MM.1S (cell line): Measurements from ENCODE around the gene OXSR1.
A peak's percentile ranks its signal among the peaks of the same experiment; 100 is the strongest.

Experiments used
- DNase-seq: peaks from one replicate; pipeline ENCODE4 v3.0.0-alpha.2; 2015
- H2AFZ ChIP-seq: fragments of 300-600 bp; sonication (generic); 2 replicates; pipeline ENCODE4 v1.6.0; 2016; ENCODE audit warnings: antibody characterized with exemption, low read length
- H3F3A ChIP-seq: fragments of 300-600 bp; sonication (generic); 2 replicates; pipeline ENCODE4 v1.6.1; 2016; ENCODE audit warnings: mild to moderate bottlenecking, antibody characterized with exemption, low read length, moderate library complexity, mixed read lengths; ENCODE audit not compliant: insufficient read depth
- H3K27ac ChIP-seq: fragments of 300-600 bp; sonication (generic); 2 replicates; pipeline ENCODE4 v1.5.1; 2016; ENCODE audit warnings: mild to moderate bottlenecking, low read length
- H3K27me3 ChIP-seq: fragments of 300-600 bp; sonication (generic); replicated peaks from 2 replicates; pipeline ENCODE4 v1.6.0; 2016; ENCODE audit warnings: low read length; ENCODE audit not compliant: insufficient read depth
- H3K36me3 ChIP-seq: fragments of 300-600 bp; sonication (generic); replicated peaks from 2 replicates; pipeline ENCODE4 v1.6.1; 2016; ENCODE audit warnings: mild to moderate bottlenecking, low read length, mixed read lengths; ENCODE audit not compliant: insufficient read depth
- H3K4me1 ChIP-seq: fragments of 300-600 bp; sonication (generic); 2 replicates; pipeline ENCODE4 v1.6.1; 2016; ENCODE audit warnings: low read length, mixed read lengths
- H3K4me2 ChIP-seq: fragments of 300-600 bp; sonication (generic); 2 replicates; pipeline ENCODE4 v1.6.0; 2016; ENCODE audit warnings: low read depth, low read length
- H3K4me3 ChIP-seq: fragments of 300-600 bp; sonication (generic); 2 replicates; pipeline ENCODE4 v1.5.1; 2016; ENCODE audit warnings: low read length, mixed read lengths
- H3K79me2 ChIP-seq: fragments of 300-600 bp; sonication (generic); 2 replicates; pipeline ENCODE4 v1.6.1; 2016; ENCODE audit warnings: mixed run types, low read length, mixed read lengths
- H3K9ac ChIP-seq: fragments of 300-600 bp; sonication (generic); 2 replicates; pipeline ENCODE4 v1.6.1; 2016; ENCODE audit warnings: low read length, mixed read lengths
- H3K9me2 ChIP-seq: fragments of 300-600 bp; sonication (generic); replicated peaks from 2 replicates; pipeline ENCODE4 v1.6.1; 2016; ENCODE audit warnings: mild to moderate bottlenecking, low read length, mixed read lengths; ENCODE audit not compliant: insufficient read depth
- H3K9me3 ChIP-seq: fragments of 300-600 bp; sonication (generic); replicated peaks from 2 replicates; pipeline ENCODE4 v1.6.1; 2016; ENCODE audit warnings: mild to moderate bottlenecking, low read length, mixed read lengths; ENCODE audit not compliant: insufficient read depth
- H4K20me1 ChIP-seq: fragments of 300-600 bp; sonication (generic); 2 replicates; pipeline ENCODE4 v1.6.1; 2016; ENCODE audit warnings: mild to moderate bottlenecking, low read length, moderate library complexity, mixed read lengths; ENCODE audit not compliant: insufficient read depth
- EZH2 ChIP-seq: fragments of 300-600 bp; sonication (generic); optimal IDR thresholded peaks from 2 replicates; pipeline ENCODE3; 2017; ENCODE audit warnings: low read depth, mild to moderate bottlenecking, antibody characterized with exemption, low read length, mixed read lengths
- EZH2phosphoT487 ChIP-seq: fragments of 300-600 bp; sonication (generic); IDR thresholded peaks from 2 replicates; pipeline ENCODE4 v1.6.1; 2018; ENCODE audit warnings: antibody characterized with exemption, low read length
- TF ChIP-seq, protein P1 (sequence below): fragments of 300-600 bp; sonication (generic); IDR thresholded peaks from 2 replicates; pipeline ENCODE4 v1.5.1; 2016; ENCODE audit warnings: antibody characterized with exemption, low read length, mixed read lengths

The OXSR1 gene

GRCh38 chr3:38164952-38165721 is at the start of gene OXSR1:
OXSR1 (plus strand) TSS chr3:38165537; CDS start chr3:38165877, 340 bp downstream.
- peak within 1 kb of the TSS; percentile 87 for H3K4me3 ChIP-seq
- peak within 1 kb of the TSS; percentile 91 for H3K9ac ChIP-seq
- H3F3A ChIP-seq: peaks cover 6% of the 10 kb centered on the region
- H3K9me2 ChIP-seq: no peaks in the 10 kb centered on the region
- peak within 1 kb of the TSS; percentile 65 for H3K4me2 ChIP-seq
- H3K36me3 ChIP-seq: no peaks in the 10 kb centered on the region
- TF ChIP-seq EZH2phosphoT487: no peak
- TF ChIP-seq, protein P1, sequence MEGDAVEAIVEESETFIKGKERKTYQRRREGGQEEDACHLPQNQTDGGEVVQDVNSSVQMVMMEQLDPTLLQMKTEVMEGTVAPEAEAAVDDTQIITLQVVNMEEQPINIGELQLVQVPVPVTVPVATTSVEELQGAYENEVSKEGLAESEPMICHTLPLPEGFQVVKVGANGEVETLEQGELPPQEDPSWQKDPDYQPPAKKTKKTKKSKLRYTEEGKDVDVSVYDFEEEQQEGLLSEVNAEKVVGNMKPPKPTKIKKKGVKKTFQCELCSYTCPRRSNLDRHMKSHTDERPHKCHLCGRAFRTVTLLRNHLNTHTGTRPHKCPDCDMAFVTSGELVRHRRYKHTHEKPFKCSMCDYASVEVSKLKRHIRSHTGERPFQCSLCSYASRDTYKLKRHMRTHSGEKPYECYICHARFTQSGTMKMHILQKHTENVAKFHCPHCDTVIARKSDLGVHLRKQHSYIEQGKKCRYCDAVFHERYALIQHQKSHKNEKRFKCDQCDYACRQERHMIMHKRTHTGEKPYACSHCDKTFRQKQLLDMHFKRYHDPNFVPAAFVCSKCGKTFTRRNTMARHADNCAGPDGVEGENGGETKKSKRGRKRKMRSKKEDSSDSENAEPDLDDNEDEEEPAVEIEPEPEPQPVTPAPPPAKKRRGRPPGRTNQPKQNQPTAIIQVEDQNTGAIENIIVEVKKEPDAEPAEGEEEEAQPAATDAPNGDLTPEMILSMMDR: no peak
- TF ChIP-seq EZH2: no peak
- peaks cover 46% of the 10 kb centered on the region for H3K79me2 ChIP-seq
- H4K20me1 ChIP-seq: no peaks in the 10 kb centered on the region
- H3K4me1 ChIP-seq: no peaks in the 10 kb centered on the region
- peak within 1 kb of the TSS; percentile 91 for H3K27ac ChIP-seq
- H3K27me3 ChIP-seq: no peaks in the 10 kb centered on the region
- H2AFZ ChIP-seq: peak within 1 kb of the TSS; percentile 74
- H3K9me3 ChIP-seq: no peaks in the 10 kb centered on the region
- peak; percentile 100 for DNase-seq

- H3K9ac ChIP-seq: no peak overlapping the region
- no peaks in the 10 kb centered on the region for H3K27me3 ChIP-seq
- no peaks in the 10 kb centered on the region for H3K36me3 ChIP-seq
- H3K4me1 ChIP-seq: no peaks in the 10 kb centered on the region
- no peak for DNase-seq
- H3K79me2 ChIP-seq: no peaks in the 10 kb centered on the region
- H3F3A ChIP-seq: no peaks in the 10 kb centered on the region
- no peak overlapping the region for H2AFZ ChIP-seq
- H3K9me3 ChIP-seq: no peaks in the 10 kb centered on the region
- no peak overlapping the region for H3K4me2 ChIP-seq
- no peaks in the 10 kb centered on the region for H4K20me1 ChIP-seq
- H3K9me2 ChIP-seq: no peaks in the 10 kb centered on the region
- TF ChIP-seq EZH2phosphoT487 (no peak), EZH2 (no peak)
- TF ChIP-seq, protein P1: no peak
- H3K27ac ChIP-seq: no peak overlapping the region
- no peak overlapping the region for H3K4me3 ChIP-seq
Observed at GRCh38 chr3:38115645-38116427, 49.5 kb upstream of the OXSR1 start.

- no peaks in the 10 kb centered on the region for H3K9me2 ChIP-seq
- no peaks in the 10 kb centered on the region for H3K4me1 ChIP-seq
- no peak for DNase-seq
- no peaks in the 10 kb centered on the region for H3F3A ChIP-seq
- no peaks in the 10 kb centered on the region for H3K9me3 ChIP-seq
- no peaks in the 10 kb centered on the region for H3K79me2 ChIP-seq
- H4K20me1 ChIP-seq: no peaks in the 10 kb centered on the region
- no peak overlapping the region for H2AFZ ChIP-seq
- H3K27me3 ChIP-seq: no peaks in the 10 kb centered on the region
- H3K9ac ChIP-seq: no peak overlapping the region
- no peak overlapping the region for H3K4me2 ChIP-seq
- TF ChIP-seq, protein P1: no peak
- no peak for TF ChIP-seq EZH2phosphoT487
- no peak for TF ChIP-seq EZH2
- no peak overlapping the region for H3K27ac ChIP-seq
- H3K36me3 ChIP-seq: no peaks in the 10 kb centered on the region
- no peak overlapping the region for H3K4me3 ChIP-seq
Observed at GRCh38 chr3:38116471-38117162, 48.7 kb upstream of the OXSR1 start.
